HG03025 (cell line): ENCODE results near the gene ZBP1.

Source experiments
- ATAC-seq: cut with Tn5 transposase; IDR thresholded peaks from one replicate; pipeline ENCODE4 v1.9.1; 2021; ENCODE audit warnings: mild to moderate bottlenecking, moderate library complexity; ENCODE audit not compliant: unreplicated experiment, low FRiP score

Gene ZBP1

DNA sequence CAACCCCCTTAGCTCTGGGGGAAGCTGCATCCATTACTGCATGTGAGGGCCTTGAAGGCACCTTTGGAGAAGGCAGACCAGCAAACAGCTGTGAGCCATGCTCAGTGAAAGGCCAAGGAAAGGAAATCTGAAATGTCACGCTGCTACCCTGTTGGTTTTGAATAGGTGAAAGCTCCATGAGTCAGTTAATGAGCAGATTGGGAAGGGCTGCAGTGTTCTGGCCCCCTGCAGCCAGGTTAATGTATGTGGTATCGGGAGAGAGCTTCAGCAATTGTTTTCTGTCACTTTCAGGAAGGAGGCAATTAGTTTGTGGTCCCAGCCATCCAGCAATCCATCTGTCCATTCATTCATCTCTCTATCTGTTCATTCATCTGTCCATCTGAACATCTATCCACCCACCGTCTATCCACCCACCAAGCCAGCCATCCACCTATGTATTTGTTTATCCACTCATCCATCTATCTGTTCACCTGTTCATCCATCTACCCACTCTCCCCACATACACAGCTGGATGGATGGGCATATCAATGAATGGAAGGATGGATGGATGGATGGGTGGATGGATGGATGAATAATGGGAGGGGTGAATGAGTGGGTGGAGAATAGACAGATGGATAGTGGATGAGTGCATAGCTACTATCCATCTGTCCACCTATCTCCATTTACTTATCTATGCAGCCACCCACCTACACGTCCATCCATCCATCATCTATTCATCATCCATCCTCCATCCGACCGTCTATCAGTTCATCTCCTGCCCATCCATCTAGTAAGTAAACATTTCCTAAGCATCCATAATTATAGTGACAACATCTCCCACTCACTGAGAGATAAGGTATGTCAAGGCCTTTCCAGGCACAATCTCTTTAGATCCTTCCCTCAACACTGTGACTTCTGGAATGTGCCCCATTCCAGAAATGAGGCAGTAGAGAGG, 43.3 kb downstream of the ZBP1 start:
- ATAC-seq, result no peak

GRCh38 chr20:57576002-57576401, 44.2 kb downstream of the ZBP1 start:
- ATAC-seq, result no peak

GRCh38 chr20:57574954-57575353, 45.3 kb downstream of the ZBP1 start:
- ATAC-seq, result no peak

GRCh38 chr20:57573894-57574293, 46.3 kb downstream of the ZBP1 start:
- ATAC-seq, result no peak

DNA sequence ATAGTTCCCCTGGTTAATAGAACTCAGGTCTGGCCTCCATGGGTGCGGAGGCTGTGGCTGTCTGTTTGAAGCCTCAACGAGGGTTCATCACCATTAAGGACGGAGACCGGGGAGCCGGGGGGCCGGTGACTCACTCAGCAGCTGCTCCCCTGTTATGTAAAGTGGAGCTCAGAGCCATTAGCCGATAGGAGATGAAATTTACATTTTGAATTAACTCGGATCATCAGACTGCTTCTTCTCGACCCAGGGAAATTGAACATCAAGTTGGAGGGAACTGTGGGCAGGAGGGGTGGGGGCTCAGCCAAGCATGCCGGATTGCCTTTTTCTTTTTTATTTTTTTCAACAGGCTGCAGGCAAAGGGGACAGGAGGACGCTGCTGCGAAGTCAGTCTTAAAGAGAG, 47.0 kb downstream of the ZBP1 start:
- no peak for ATAC-seq

GRCh38 chr20:57571782-57572416, 48.3 kb downstream of the ZBP1 start:
- no peak for ATAC-seq

DNA sequence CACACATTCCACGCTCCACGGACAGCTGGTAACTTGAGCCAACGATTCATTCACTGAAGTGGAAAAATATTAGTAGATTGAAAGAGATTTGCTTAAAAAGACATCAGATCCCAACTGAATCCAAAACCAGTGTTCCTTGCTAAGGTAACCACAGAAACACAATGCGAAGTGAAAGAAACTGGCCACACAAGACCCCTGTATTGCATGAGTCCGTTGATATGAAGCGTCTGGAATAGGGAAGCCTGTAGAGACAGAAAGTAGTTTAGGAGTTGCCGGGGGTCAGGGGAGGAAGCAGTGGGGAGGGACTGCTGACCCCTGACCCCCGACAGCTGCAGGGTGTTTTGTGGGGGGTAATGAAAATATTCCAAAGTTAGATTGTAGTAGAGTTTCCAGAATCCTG, 49.3 kb downstream of the ZBP1 start:
- no peak for ATAC-seq

DNA sequence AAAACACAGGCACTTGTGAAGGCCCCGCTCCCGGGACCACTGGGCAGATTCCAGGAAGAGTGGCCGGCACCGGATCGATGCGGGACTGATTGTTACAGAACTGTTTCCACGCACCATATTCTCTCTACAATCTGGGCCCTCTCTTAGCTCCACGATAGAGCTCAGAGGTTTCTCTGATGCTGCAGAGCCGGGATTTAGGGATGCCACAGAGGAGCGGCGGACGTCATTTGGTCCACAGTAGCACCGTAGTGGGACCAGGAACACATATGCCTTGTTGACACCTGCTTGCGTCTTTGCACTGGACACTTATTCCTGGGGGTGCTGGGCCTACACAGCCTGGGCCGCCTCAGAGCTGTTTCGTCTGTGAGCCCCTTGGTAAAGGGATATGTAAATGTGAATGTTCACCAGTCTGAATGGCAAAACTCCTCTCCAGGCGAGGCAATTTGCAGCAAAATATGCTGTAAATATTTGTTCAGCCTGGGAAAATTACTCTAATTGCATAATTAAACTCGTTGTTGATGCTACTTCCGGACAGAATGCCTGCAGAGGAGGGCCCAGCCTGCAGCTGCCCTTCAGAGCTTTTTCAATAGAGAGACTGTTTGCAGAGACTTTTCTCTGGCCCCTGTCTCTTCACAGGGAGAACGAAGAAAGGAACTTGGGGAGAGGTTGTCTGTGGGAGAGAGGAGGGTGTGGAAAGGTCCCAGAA, 49.9 kb downstream of the ZBP1 start:
- ATAC-seq, result no peak

GRCh38 chr20:57568960-57569359, 51.3 kb downstream of the ZBP1 start:
- ATAC-seq, result no peak

DNA sequence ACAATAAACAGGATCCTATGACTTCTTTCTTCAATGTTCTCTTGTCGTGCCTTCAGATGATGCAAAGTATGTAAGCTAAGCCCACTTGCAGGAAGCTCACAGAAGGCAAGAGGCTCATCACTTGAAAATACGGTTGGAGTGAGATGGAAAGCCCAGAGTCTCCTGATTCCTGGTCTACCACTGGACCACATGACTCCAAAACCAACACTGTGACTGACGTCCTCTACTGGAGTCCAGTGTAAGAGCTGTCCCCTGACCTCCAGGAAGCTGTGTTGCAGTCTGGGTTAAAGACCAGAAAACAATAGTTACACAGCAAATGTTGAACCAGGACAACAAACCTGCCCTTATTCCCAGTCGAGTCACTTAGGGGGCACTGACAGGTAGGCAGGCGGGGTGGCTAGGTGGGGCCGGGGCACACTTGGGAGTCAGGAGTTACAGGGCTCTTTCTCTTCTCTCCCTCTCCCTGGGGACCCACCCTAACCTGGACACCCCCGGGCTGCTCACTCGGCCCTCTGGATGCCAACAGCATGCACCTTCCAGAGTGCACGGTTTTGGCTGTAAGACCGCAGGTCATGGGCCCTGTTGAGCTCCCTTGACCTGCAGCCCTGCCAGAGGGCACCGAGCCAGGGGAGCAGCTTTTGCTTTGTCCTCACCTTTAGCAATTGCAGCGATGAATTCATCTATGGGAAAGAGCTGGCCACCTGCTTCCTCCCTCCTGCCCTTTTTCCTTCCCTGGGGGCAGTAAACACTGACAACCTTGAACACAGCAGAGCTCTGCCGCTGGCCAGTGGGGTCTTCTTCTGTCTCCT, 51.9 kb downstream of the ZBP1 start:
- no peak for ATAC-seq

- no peak for ATAC-seq
These were observed 52.7 kb downstream of the ZBP1 start for GRCh38 chr20:57567471-57568079.

DNA sequence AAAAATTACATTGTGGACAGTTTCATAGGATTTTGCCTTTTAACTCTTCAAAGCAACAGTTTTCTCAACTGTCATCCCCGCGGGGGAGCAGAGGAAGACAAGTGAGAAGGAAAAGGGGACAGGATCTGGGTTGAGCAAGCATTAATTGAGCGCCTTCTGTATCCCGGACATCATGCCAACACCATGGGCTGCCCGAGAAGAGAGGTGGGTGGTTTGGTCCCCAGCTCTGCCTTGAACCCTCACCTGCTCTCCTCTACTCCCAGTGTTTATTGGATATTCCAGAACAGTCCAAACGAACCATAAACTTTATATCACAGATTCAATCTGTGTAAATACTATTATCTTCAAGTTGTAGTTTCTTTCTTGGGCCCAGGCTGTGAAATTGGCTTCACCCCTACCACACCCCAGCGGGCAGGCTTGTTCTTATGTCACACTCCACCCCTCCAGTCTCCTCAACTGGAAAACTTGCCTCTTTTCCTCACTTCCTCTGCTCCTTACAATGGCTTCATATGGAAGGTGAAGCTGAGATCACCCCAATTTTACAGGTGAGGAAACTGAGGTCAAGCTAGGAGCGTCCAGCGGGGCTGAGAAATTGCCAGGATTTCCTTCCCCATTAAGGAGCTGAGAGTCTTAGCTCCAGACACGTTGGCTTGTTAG, 53.3 kb downstream of the ZBP1 start:
- ATAC-seq, result no peak

DNA sequence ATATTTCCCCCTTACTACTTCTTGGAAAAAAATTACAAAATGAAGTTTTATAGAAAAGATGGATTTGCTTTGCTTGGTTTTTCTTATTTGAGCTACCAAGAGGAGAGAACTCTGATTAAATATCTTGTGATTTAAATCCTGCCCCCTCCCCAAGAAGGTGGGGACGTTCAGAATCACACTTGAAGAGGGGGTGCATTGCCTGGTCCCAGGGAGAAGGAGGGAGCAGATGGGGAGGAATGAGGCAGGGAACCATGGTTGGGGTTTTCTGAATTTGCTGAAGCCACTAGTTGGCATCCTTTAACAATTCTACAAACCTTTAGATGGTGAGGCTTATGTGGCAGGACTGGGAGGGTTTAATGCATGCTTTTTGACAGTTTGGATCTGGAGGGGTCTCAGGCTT, 53.8 kb downstream of the ZBP1 start:
- no peak for ATAC-seq

- ATAC-seq, result no peak
These were observed 55.1 kb downstream of the ZBP1 start for GRCh38 chr20:57564951-57565642.

DNA sequence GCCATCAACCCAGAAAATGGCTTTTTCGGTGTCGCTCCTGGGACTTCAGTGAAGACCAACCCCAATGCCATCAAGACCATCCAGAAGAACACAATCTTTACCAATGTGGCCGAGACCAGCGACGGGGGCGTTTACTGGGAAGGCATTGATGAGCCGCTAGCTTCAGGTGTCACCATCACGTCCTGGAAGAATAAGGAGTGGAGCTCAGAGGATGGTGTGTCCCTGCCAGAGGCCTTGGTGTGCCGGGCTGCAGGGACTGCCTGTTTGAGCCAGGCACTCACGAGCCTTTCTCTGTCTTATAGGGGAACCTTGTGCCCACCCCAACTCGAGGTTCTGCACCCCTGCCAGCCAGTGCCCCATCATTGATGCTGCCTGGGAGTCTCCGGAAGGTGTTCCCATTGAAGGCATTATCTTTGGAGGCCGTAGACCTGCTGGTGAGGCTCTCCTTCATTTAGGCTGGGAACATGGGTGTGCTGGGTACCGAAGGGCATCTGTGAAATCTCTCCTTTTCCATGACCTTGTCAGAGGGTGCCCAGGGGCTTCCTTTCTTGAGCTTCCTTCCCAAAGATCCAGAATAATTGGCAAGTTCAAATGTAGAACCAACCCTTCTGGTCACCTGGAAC, 55.9 kb downstream of the ZBP1 start:
- ATAC-seq, result no peak

GRCh38 chr20:57563522-57563921, 56.7 kb downstream of the ZBP1 start:
- ATAC-seq, result no peak

DNA sequence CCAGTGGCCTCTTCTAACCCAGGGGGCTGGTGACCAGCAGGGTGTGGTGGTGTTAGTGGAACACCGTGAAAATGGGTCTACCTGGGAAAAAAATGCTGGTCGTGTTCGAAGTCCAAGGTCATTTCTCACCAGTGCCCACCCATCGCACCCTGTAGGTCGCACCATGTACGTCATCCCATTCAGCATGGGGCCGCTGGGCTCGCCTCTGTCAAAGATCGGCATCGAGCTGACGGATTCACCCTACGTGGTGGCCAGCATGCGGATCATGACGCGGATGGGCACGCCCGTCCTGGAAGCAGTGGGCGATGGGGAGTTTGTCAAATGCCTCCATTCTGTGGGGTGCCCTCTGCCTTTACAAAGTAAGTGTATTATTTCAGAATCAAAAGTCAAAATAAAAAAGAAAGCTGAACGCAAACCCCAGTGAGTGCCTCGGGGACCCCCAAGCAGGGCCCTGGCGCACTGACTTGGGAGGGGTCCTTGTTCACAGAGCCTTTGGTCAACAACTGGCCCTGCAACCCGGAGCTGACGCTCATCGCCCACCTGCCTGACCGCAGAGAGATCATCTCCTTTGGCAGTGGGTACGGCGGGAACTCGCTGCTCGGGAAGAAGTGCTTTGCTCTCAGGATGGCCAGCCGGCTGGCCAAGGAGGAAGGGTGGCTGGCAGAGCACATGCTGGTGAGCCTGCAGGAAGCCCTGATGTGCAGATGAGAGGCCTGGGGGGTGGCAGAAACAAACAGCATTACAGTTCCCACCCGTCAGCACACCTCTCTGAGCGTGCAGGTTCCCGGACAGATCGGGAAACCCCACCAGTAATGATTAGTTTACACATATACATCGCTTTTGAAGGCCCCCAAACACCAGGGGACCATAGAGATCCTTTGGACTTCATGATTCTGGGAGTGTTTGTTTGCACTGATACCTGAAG, 57.4 kb downstream of the ZBP1 start:
- ATAC-seq, result no peak
